ENCODE results near the gene FECH. TPM values are rescaled to one million over a fixed set of nuclear protein-coding genes. Genes with fewer than 3 reads are reported as not detected.

The FECH gene
- total RNA-seq, 2 experiments from 2014 or later = 23.3 to 28.8 TPM

Other genes starting within 250 kb of the FECH start
- not detected for gene ST8SIA3, start 234.1 kb downstream of the FECH start, total RNA-seq
- under 1 TPM in 1 of 2 experiments, not detected in 1; under 0.01 TPM for gene ONECUT2, start 151.3 kb downstream of the FECH start, total RNA-seq
- gene NARS1, start 35.1 kb upstream of the FECH start, total RNA-seq = 100 to 1,000 TPM; 115 to 116 TPM
- not detected for gene ATP8B1, start 216.6 kb upstream of the FECH start, total RNA-seq

Measured in activated CD4-positive, alpha-beta T cell treated with anti-CD3 and anti-CD28 coated beads for 36 hours (primary cell).